WTC11 (cell line): ENCODE data around the gene FMNL3. TPM values are rescaled to one million over a fixed set of nuclear protein-coding genes. Genes with fewer than 3 reads are reported as not detected.

Source experiments
- ATAC-seq: fragments of 200-7000 bp; cut with Tn5 transposase; 2 replicates; pipeline ENCODE4 v1.10.0; 2021; ENCODE audit warnings: mild to moderate bottlenecking, moderate library complexity
- CTCF ChIA-PET: fragments of 300-600 bp; sonication (Branson Sonifier 250); formaldehyde crosslinking; loops from one replicate; lab custom pipeline; 2021; ENCODE audit warnings: antibody characterized with exemption; lab: Charles Lee
- POLR2A ChIA-PET: fragments of 350-600 bp; sonication (Branson Sonifier 250); formaldehyde crosslinking; loops from one replicate; lab custom pipeline; 2021; ENCODE audit warnings: antibody characterized with exemption; lab: Charles Lee
- DNase-seq: peaks from one replicate; pipeline ENCODE4 v3.0.0; 2021; ENCODE audit warnings: low spot score
- H3K27ac Mint-ChIP-seq: 2 replicates; pipeline ENCODE4 v1.8.0; 2021; ENCODE audit warnings: mixed read lengths
- H3K27me3 Mint-ChIP-seq: 2 replicates; pipeline ENCODE4 v1.8.0; 2021; ENCODE audit warnings: low read depth, mild to moderate bottlenecking, moderate library complexity, mixed read lengths
- H3K36me3 Mint-ChIP-seq: 2 replicates; pipeline ENCODE4 v1.8.0; 2021; ENCODE audit warnings: mixed read lengths
- H3K4me1 Mint-ChIP-seq: 2 replicates; pipeline ENCODE4 v1.8.0; 2022; ENCODE audit warnings: mixed read lengths
- H3K4me3 Mint-ChIP-seq: 2 replicates; pipeline ENCODE4 v1.8.0; 2021; ENCODE audit warnings: mild to moderate bottlenecking, moderate library complexity, mixed read lengths
- H3K9me3 Mint-ChIP-seq: 2 replicates; pipeline ENCODE4 v1.8.0; 2021; ENCODE audit warnings: mixed read lengths
- ATF2 ChIP-seq: sonication (generic); formaldehyde crosslinking; IDR thresholded peaks from 2 replicates; pipeline ENCODE4 v1.8.1; 2022; ENCODE audit warnings: low read depth, missing genetic modification reagents, borderline replicate concordance
- ATF3 ChIP-seq: sonication (generic); formaldehyde crosslinking; conservative IDR thresholded peaks from 2 replicates; pipeline ENCODE4 v1.8.1; 2022; ENCODE audit warnings: mild to moderate bottlenecking, missing genetic modification reagents
- E2F5 ChIP-seq: sonication (generic); formaldehyde crosslinking; IDR thresholded peaks from 2 replicates; pipeline ENCODE4 v1.8.1; 2022; ENCODE audit warnings: mild to moderate bottlenecking, moderate library complexity, missing genetic modification reagents
- FOXP1 ChIP-seq: sonication (generic); formaldehyde crosslinking; IDR thresholded peaks from 2 replicates; pipeline ENCODE4 v1.8.0; 2022; ENCODE audit warnings: missing genetic modification reagents, mild to moderate bottlenecking, moderate library complexity, borderline replicate concordance
- GABPB1 ChIP-seq: sonication (generic); formaldehyde crosslinking; IDR thresholded peaks from 2 replicates; pipeline ENCODE4 v1.8.1; 2023; ENCODE audit warnings: mild to moderate bottlenecking, missing genetic modification reagents
- IRF1 ChIP-seq: sonication (generic); formaldehyde crosslinking; IDR thresholded peaks from 2 replicates; pipeline ENCODE4 v1.8.0; 2023; ENCODE audit warnings: missing genetic modification reagents
- IRF2 ChIP-seq: sonication (generic); formaldehyde crosslinking; IDR thresholded peaks from 2 replicates; pipeline ENCODE4 v1.8.0; 2022; ENCODE audit warnings: low read depth, missing genetic modification reagents, borderline replicate concordance
- JAZF1 ChIP-seq: fragments of 250-450 bp; sonication (Bioruptor Pico); IDR thresholded peaks from 2 replicates; pipeline ENCODE4 v1.9.0; 2021; ENCODE audit warnings: moderate library complexity, mild to moderate bottlenecking, inconsistent platforms
- MAX ChIP-seq: sonication (generic); formaldehyde crosslinking; IDR thresholded peaks from 2 replicates; pipeline ENCODE4 v1.8.0; 2022; ENCODE audit warnings: mild to moderate bottlenecking, missing genetic modification reagents
- MLX ChIP-seq: sonication (generic); formaldehyde crosslinking; IDR thresholded peaks from 2 replicates; pipeline ENCODE4 v1.8.1; 2023; ENCODE audit warnings: mild to moderate bottlenecking, missing genetic modification reagents, moderate library complexity
- NR1H2 ChIP-seq: sonication (generic); formaldehyde crosslinking; IDR thresholded peaks from 2 replicates; pipeline ENCODE4 v1.9.0; 2021; ENCODE audit warnings: mild to moderate bottlenecking, moderate library complexity, missing genetic modification reagents
- OVOL2 ChIP-seq: fragments of 250-450 bp; sonication (Bioruptor Pico); IDR thresholded peaks from 2 replicates; pipeline ENCODE4 v1.9.0; 2021; ENCODE audit warnings: mild to moderate bottlenecking, borderline replicate concordance
- PRDM15 ChIP-seq: sonication (generic); formaldehyde crosslinking; IDR thresholded peaks from 2 replicates; pipeline ENCODE4 v1.8.0; 2022; ENCODE audit warnings: missing genetic modification reagents
- TCF7 ChIP-seq: sonication (generic); formaldehyde crosslinking; IDR thresholded peaks from 2 replicates; pipeline ENCODE4 v1.8.0; 2022; ENCODE audit warnings: mild to moderate bottlenecking, low read depth, missing genetic modification reagents, moderate library complexity
- ZBTB21 ChIP-seq: sonication (generic); formaldehyde crosslinking; IDR thresholded peaks from 2 replicates; pipeline ENCODE4 v1.8.1; 2023; ENCODE audit warnings: mild to moderate bottlenecking, missing genetic modification reagents, borderline replicate concordance
- ZNF263 ChIP-seq: sonication (generic); formaldehyde crosslinking; IDR thresholded peaks from 2 replicates; pipeline ENCODE4 v1.8.1; 2022; ENCODE audit warnings: low read depth, mild to moderate bottlenecking, moderate library complexity, missing genetic modification reagents
- ZNF512 ChIP-seq: sonication (generic); formaldehyde crosslinking; IDR thresholded peaks from 2 replicates; pipeline ENCODE4 v1.8.1; 2022; ENCODE audit warnings: missing genetic modification reagents, borderline replicate concordance
- ZNF532 ChIP-seq: fragments of 250-450 bp; sonication (Bioruptor Pico); IDR thresholded peaks from 2 replicates; pipeline ENCODE4 v1.9.0; 2021; ENCODE audit warnings: mild to moderate bottlenecking, borderline replicate concordance
- ZNF671 ChIP-seq: fragments of 250-450 bp; sonication (Bioruptor Pico); IDR thresholded peaks from 2 replicates; pipeline ENCODE4 v1.8.0; 2021; ENCODE audit warnings: mild to moderate bottlenecking
- total RNA-seq: library from RNA; stranded (reverse); gene quantifications from 3 replicates; pipeline ENCODE4 v1.2.3, GENCODE V29; 2021

The FMNL3 gene
- total RNA-seq, 1 experiment from 2014 or later: 19.3 TPM

GRCh38 chr12:49684310-49684854 lies 22.8 kb downstream of the FMNL3 start:
- POLR2A ChIA-PET: interaction anchor here (1.2 kb wide), 1 partner anchor 12 kb away, joined by 4 read pairs; no protein-coding TSS in a partner anchor

More at GRCh38 chr12:49684310-49684854, 22.8 kb downstream of the FMNL3 start:
- no peaks in the 10 kb centered on the region for H3K9me3 Mint-ChIP-seq
- DNase-seq (no peak), ATAC-seq (no peak)
- CTCF ChIA-PET: interaction anchor here (1.2 kb wide), 1 partner anchor 47 kb away, joined by 3 read pairs; no protein-coding TSS in a partner anchor
- no peak for TF ChIP-seq ATF3
- TF ChIP-seq ZNF512 (CRISPR knock-in tag): no peak
- no peak for TF ChIP-seq FOXP1 (CRISPR knock-in tag)
- TF ChIP-seq ZNF671 (CRISPR knock-in tag): no peak
- no peak for TF ChIP-seq IRF2 (CRISPR knock-in tag)
- no peak for TF ChIP-seq ZBTB21 (CRISPR knock-in tag)
- no peak for TF ChIP-seq GABPB1 (CRISPR knock-in tag)
- no peak for TF ChIP-seq PRDM15
- no peak for TF ChIP-seq IRF1 (CRISPR knock-in tag)
- no peak for TF ChIP-seq ZNF263 (CRISPR knock-in tag)
- no peak for TF ChIP-seq MLX
- TF ChIP-seq ATF2: no peak
- TF ChIP-seq E2F5 (CRISPR knock-in tag): no peak
- TF ChIP-seq MAX (CRISPR knock-in tag): no peak
- TF ChIP-seq TCF7 (CRISPR knock-in tag): no peak
- TF ChIP-seq ZNF532 (CRISPR knock-in tag): no peak
- no peak for TF ChIP-seq JAZF1 (CRISPR knock-in tag)
- no peak for TF ChIP-seq OVOL2 (CRISPR knock-in tag)
- TF ChIP-seq NR1H2 (CRISPR knock-in tag): no peak
- no peak overlapping the region for H3K27ac Mint-ChIP-seq
- no peaks in the 10 kb centered on the region for H3K36me3 Mint-ChIP-seq
- peaks cover 4% of the 10 kb centered on the region; the same call in 1 of the 2 replicates for H3K4me1 Mint-ChIP-seq
- H3K4me3 Mint-ChIP-seq: no peak overlapping the region
- H3K27me3 Mint-ChIP-seq: no peaks in the 10 kb centered on the region
